NCI-H774 (cell line): Measurements from ENCODE around the gene MIA.
"Not testable (repeated sequence)": the region's sequence is repeated elsewhere in the genome, so short reads cannot be mapped to it uniquely, and the experiment has no call there.

Experiments used
- DNase-seq: peaks from one replicate; lab custom pipeline; 2025; lab: John Stamatoyannopoulos, UW

The MIA gene

DNA sequence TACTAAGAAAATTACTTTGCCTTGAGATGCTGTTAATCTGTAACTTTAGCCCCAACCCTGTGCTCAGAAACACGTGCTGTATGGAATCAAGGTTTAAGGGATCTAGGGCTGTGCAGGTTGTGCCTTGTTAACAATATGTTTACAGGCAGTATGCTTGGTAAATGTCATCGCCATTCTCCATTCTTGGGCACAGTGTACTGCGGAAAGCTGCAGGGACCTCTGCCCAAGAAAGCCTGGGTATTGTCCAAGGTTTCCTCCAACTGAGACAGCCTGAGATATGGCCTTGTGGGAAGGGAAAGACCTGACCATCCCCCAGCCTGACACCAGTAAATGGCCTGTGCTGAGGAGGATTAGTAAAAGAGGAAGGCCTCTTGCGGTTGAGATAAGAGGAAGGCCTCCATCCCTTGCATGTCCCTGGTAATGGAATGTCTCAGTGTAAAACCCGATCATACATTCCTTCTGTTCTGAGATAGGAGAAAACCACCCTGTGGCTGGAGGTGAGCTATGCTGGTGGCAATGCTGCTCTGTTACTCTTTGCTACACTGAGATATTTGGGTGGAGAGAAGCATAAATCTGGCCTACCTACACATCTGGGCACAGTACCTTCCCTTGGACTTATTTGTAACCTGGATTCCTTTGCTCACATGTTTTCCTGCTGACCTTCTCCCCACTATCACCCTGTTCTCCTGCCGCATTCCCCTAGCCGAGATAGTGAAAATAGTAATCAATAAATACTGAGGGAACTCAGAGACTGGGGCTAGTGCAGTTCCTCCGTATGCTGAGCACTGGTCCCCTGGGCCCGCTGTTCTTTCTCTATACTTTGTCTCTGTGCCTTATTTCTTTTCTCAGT, 47.6 kb downstream of the MIA start:
- DNase-seq = not testable (repeated sequence)

DNA sequence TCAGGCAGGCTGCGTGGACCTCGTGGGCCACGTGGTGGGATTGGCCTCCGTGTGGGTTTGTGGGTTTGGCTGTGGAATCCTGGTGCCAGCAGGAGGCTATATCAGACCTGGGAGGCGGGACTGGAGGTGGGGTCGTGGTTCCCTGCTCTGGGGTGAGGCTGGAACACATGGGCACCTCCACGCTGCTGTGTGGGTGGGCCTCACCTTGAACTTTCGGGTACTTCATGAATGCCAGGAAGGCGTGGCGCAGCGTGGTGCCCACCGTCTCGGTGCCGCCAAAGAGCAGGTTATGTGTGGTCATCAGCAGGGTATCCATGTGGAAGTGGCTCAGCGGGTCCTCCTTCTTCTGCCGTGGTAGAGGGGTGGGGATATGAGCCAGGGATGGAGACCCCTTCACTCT, 49.6 kb downstream of the MIA start:
- not testable (repeated sequence) for DNase-seq

DNA sequence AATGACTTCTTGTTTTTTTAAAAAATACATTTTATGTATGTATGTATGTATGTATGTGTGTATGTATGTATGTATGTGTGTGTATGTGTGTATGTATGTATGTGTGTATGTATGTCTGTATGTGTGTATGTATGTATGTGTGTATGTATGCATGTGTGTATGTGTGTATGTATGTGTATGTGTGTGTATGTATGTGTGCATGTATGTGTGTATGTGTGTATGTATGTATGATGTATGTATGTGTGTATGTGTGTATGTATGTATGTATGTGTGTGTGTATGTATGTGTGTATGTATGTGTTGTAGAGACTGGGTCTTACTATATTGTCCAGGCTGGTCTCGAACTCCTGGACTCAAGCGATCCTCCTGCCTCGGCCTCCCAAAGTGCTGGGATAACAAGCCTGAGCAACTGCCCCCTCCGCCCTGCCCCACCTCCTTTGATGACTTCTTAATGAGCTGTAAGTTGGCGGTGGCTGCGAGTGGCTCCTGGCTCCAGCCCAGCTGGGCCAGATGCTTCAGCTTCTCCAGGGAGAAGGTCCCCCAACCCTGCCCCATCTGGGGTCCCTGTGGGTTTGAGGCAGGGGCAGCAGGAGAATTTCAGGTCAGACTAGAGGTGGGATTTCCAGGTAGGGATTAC, 50.3 kb downstream of the MIA start:
- not testable (repeated sequence) for DNase-seq

DNA sequence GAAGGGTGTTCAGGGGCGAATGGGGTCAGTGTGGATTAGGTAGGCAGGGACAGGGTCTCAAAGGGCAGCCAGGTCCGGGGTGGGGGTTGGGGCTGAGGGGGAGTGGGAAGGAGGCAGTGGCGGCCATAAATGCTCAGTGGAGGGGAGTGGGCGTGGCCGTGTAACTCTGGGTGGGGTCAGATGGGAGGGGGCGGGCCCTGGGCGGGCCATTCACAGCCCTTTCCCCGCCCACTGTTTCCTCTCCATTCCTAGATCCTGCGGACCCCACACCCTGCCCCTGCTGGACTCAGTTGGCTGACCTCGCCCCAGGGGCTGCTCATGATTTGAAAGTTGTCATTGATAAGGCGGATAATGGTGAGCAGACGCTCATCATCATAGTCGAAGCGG, 51.0 kb downstream of the MIA start:
- not testable (repeated sequence) for DNase-seq

DNA sequence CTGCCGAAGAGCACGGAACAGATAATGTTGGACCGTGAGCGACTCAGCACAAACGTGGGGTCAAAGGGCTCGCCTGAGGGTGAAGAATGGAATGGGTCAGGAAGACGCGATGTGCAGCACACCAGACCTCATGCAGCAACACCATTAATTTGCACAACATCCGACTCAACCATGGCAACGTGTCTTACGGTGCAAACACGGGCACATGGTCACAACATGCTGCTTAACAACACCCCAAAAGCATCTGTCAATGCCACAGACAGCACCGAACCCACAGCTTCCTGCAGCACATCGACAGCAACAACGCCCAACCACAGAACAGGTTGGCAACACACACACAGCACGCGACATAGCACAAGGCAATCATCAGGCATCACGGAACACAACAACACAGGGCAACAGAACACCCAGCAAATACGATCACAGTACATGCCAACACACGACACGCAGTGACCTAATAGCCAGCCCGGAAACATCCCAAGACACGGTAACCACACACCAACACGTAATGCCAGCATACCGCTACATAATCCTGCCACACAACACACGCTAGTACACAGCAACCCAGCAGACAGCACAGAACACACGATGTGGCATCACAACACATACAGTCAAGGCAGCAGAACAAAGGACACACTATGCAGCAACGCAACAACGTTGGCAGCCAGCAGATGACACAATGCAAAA, 51.5 kb downstream of the MIA start:
- DNase-seq = not testable (repeated sequence)
